ENCODE results near the gene AURKA.

AURKA gene

DNA sequence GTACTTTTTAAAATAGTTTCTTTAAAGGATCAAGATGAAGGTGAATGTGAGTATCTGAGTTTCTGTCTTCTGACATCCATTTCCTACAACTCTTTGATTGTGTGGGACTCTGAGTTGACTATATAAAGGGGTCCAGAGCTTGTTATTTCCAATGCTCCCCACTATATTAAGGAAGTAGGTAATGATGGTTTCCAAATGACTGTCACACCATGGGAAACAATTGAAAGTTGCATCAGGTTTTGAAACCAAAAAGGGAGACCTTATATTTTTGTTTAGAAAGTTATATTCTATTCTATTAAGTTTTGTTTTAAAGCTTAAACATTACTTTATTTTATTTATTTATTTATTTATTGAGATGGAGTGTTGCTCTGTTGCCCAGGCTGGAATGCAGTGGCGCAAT is 31.2 kb upstream of the AURKA start:
- no peak overlapping the region for H3K4me3 ChIP-seq (ENCODE audit: insufficient read depth, low read length, poor library complexity, severe bottlenecking)
- no peaks in the 10 kb centered on the region for H3K9me3 ChIP-seq (ENCODE audit: insufficient read depth, low read length)
- H3F3A ChIP-seq (ENCODE audit: insufficient read depth) = no peaks in the 10 kb centered on the region
- H2AFZ ChIP-seq (ENCODE audit: low read depth, low read length, severe bottlenecking) = no peak overlapping the region
- no peaks in the 10 kb centered on the region for H3K36me3 ChIP-seq (ENCODE audit: low read length)
- H3K79me2 ChIP-seq (ENCODE audit: insufficient read depth, low read length) = no peaks in the 10 kb centered on the region
- no peaks in the 10 kb centered on the region for H4K20me1 ChIP-seq (ENCODE audit: low read depth, low read length)
- H3K9ac ChIP-seq (ENCODE audit: low read length) = no peak overlapping the region
- no peaks in the 10 kb centered on the region for H3K9me2 ChIP-seq (replicated peaks; ENCODE audit: insufficient read depth, low read length)
- H3K27me3 ChIP-seq (ENCODE audit: low read length) = no peaks in the 10 kb centered on the region
- H3K27ac ChIP-seq (ENCODE audit: low read depth, low read length) = no peak overlapping the region
- TF ChIP-seq, protein P1, sequence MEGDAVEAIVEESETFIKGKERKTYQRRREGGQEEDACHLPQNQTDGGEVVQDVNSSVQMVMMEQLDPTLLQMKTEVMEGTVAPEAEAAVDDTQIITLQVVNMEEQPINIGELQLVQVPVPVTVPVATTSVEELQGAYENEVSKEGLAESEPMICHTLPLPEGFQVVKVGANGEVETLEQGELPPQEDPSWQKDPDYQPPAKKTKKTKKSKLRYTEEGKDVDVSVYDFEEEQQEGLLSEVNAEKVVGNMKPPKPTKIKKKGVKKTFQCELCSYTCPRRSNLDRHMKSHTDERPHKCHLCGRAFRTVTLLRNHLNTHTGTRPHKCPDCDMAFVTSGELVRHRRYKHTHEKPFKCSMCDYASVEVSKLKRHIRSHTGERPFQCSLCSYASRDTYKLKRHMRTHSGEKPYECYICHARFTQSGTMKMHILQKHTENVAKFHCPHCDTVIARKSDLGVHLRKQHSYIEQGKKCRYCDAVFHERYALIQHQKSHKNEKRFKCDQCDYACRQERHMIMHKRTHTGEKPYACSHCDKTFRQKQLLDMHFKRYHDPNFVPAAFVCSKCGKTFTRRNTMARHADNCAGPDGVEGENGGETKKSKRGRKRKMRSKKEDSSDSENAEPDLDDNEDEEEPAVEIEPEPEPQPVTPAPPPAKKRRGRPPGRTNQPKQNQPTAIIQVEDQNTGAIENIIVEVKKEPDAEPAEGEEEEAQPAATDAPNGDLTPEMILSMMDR (IDR thresholded peaks at IDR 0.05; ENCODE audit: insufficient read depth, low read length, poor library complexity, severe bottlenecking) = no peak
- no peak for TF ChIP-seq EZH2phosphoT487 (conservative IDR thresholded peaks at IDR 0.05; ENCODE audit: low read length)
- no peak overlapping the region for H3K4me2 ChIP-seq (ENCODE audit: low read depth, low read length, poor library complexity, severe bottlenecking)

DNA sequence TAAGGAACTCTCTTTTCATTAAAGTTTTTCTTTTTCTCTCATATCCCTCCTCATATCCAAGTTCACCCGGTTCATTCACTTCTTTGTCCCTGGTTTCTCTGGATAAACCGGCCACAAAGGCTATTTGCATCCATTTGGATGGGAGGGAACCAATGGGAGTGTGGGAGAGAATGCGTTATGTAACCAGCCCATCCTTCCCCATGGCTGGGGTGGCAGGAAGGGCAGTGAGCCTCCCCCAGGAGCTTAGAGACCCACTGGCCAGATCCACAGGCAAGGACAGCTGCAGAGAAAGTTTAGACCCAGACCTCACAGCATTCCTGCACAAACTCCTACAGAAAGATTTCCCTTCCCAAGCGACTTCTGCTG is 30.8 kb upstream of the AURKA start:
- no peak overlapping the region for H3K27ac ChIP-seq (ENCODE audit: low read depth, low read length)
- no peak overlapping the region for H2AFZ ChIP-seq (ENCODE audit: low read depth, low read length, severe bottlenecking)
- no peak overlapping the region for H3K4me2 ChIP-seq (ENCODE audit: low read depth, low read length, poor library complexity, severe bottlenecking)
- no peaks in the 10 kb centered on the region for H3K36me3 ChIP-seq (ENCODE audit: low read length)
- H3K4me3 ChIP-seq (ENCODE audit: insufficient read depth, low read length, poor library complexity, severe bottlenecking) = no peak overlapping the region
- H3K9me3 ChIP-seq (ENCODE audit: insufficient read depth, low read length) = no peaks in the 10 kb centered on the region
- H3K27me3 ChIP-seq (ENCODE audit: low read length) = no peaks in the 10 kb centered on the region
- H3K9ac ChIP-seq (ENCODE audit: low read length) = no peak overlapping the region
- H3K9me2 ChIP-seq (replicated peaks; ENCODE audit: insufficient read depth, low read length) = no peaks in the 10 kb centered on the region
- H3K79me2 ChIP-seq (ENCODE audit: insufficient read depth, low read length) = no peaks in the 10 kb centered on the region
- no peaks in the 10 kb centered on the region for H4K20me1 ChIP-seq (ENCODE audit: low read depth, low read length)
- H3F3A ChIP-seq (ENCODE audit: insufficient read depth) = no peaks in the 10 kb centered on the region
- TF ChIP-seq, protein P1 (IDR thresholded peaks at IDR 0.05; ENCODE audit: insufficient read depth, low read length, poor library complexity, severe bottlenecking) = no peak
- no peak for TF ChIP-seq EZH2phosphoT487 (conservative IDR thresholded peaks at IDR 0.05; ENCODE audit: low read length)

DNA sequence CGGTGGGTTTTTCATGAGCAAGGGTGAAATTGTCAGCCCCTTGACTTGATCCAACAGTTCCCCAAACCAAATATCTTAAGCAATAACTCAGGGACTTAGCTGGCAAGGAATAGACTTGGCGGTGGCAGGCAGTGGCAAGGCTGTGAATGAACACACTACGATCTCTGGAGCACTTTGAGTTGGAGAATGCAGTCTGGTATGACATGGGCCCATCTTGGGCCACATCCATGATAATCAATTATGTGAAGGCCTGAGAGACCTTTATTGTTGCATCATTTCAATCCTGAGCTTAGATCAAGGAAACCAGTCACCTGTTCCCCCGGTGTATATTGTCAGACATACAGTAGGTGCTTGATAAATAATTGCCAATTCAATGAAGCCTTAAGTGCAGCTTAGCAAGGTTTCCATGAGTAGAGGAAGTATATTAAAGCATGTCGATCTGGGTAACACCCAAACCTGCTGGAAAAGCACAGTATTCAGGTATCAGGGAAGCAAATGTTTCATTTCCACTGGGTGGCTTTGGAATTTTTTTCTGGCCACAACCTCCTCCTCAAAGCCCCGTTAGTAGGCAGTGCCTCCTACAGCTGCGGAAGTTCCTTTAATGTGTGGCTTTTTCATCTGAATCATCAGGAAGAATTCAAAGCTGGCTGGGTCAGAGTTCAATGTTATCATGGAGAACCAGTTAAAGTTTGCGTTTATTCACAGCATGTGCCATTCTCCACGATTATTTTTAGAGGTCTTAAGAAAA is 30.2 kb upstream of the AURKA start:
- Histone ChIP-seq H3K4me3 (ENCODE audit: insufficient read depth, low read length, poor library complexity, severe bottlenecking) (no peak overlapping the region), H3K9ac (ENCODE audit: low read length) (no peak overlapping the region), H3K27ac (ENCODE audit: low read depth, low read length) (no peak overlapping the region)

More for the DNA sequence above, 30.2 kb upstream of the AURKA start:
- no peak overlapping the region for H3K4me2 ChIP-seq (ENCODE audit: low read depth, low read length, poor library complexity, severe bottlenecking)
- no peaks in the 10 kb centered on the region for H3K36me3 ChIP-seq (ENCODE audit: low read length)
- no peaks in the 10 kb centered on the region for H3K27me3 ChIP-seq (ENCODE audit: low read length)
- H3F3A ChIP-seq (ENCODE audit: insufficient read depth) = no peaks in the 10 kb centered on the region
- H3K9me3 ChIP-seq (ENCODE audit: insufficient read depth, low read length) = no peaks in the 10 kb centered on the region
- H3K79me2 ChIP-seq (ENCODE audit: insufficient read depth, low read length) = no peaks in the 10 kb centered on the region
- TF ChIP-seq, protein P1 (IDR thresholded peaks at IDR 0.05; ENCODE audit: insufficient read depth, low read length, poor library complexity, severe bottlenecking) = no peak
- TF ChIP-seq EZH2phosphoT487 (conservative IDR thresholded peaks at IDR 0.05; ENCODE audit: low read length) = no peak
- H3K9me2 ChIP-seq (replicated peaks; ENCODE audit: insufficient read depth, low read length) = no peaks in the 10 kb centered on the region
- no peaks in the 10 kb centered on the region for H4K20me1 ChIP-seq (ENCODE audit: low read depth, low read length)
- no peak overlapping the region for H2AFZ ChIP-seq (ENCODE audit: low read depth, low read length, severe bottlenecking)

Measured in SU-DHL-6 (cell line).